D721Med (cell line): ENCODE measurements around the gene DNAJB7.

Experiments
- DNase-seq: peaks from one replicate; pipeline ENCODE4 v3.0.0; 2011; ENCODE audit warnings: low spot score; ENCODE audit not compliant: insufficient read length
- FAIRE-seq: peaks from 2 replicates; lab custom pipeline; 2011; peaks lifted over from hg19 to GRCh38; lab: Jason Lieb, UNC
- TF ChIP-seq, protein P1 (sequence below): IDR thresholded peaks from 2 replicates; pipeline ENCODE4 v1.5.1; 2012; ENCODE audit warnings: mild to moderate bottlenecking, control low read depth; ENCODE audit not compliant: insufficient read depth; ENCODE audit errors: missing control alignments

Gene DNAJB7

DNA sequence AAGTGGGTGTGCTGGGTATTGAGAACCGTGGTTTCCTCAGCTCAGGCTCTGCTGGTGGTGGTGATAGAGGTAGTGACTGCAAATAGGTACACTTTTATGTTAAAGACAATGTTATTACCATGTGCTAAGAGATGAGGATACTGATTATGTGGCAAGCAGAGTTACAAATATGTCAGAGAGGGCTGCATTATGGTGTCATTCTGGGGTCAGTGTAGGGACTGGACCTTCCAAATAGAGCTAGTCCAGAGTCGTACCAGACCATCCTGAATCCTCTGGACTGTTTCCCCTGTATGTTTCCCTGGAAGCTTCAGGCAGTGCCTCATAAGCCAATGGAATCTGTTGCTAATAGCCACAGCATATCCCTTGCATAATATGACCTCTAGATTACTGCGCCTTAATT lies at the start of gene DNAJB7:
Gene DNAJB7 (minus strand): TSS at position 101 of the 400 bp plus-strand sequence. CDS start 119 bp downstream, outside the sequence.
- FAIRE-seq (no peak), DNase-seq (no peak)
- TF ChIP-seq, protein P1, sequence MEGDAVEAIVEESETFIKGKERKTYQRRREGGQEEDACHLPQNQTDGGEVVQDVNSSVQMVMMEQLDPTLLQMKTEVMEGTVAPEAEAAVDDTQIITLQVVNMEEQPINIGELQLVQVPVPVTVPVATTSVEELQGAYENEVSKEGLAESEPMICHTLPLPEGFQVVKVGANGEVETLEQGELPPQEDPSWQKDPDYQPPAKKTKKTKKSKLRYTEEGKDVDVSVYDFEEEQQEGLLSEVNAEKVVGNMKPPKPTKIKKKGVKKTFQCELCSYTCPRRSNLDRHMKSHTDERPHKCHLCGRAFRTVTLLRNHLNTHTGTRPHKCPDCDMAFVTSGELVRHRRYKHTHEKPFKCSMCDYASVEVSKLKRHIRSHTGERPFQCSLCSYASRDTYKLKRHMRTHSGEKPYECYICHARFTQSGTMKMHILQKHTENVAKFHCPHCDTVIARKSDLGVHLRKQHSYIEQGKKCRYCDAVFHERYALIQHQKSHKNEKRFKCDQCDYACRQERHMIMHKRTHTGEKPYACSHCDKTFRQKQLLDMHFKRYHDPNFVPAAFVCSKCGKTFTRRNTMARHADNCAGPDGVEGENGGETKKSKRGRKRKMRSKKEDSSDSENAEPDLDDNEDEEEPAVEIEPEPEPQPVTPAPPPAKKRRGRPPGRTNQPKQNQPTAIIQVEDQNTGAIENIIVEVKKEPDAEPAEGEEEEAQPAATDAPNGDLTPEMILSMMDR, result no peak

DNA sequence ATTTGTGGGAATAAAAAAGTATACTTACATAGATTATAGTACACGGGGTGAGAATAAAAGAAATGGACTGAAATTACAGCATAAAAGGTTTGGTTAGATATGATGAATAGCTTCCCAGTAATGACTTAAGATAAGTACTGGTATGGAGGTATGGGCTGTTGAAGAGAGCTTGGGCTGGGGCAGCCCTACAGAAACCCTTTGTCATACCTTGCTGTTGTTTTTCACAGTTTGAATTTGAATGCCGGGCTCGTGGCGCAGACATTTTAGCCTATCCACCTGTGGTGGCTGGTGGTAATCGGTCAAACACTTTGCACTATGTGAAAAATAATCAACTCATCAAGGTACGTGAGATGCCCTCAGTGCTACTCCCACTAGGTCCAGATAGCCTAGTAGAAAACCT lies 47.0 kb upstream of the DNAJB7 start:
- TF ChIP-seq, protein P1, result no peak
- DNase-seq (no peak), FAIRE-seq (no peak)

DNA sequence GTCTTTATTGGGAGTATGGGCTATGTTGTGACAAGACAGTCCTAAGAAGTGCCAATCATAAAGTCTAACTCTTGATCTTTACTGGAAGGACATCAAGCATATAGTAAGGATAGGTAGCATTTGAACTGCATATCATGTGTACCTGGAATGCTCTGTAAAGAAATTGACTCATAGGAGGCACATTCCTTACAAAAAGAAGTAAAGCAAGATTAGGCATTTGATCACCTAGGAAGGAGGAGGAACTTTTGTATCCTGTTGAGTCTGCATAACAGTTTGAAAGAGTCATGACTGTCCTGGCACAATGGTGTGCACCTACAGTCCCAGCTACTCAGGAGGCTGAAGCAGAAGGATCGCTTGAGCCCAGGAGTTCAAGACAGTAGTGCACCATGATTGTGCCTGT lies 42.2 kb upstream of the DNAJB7 start:
- DNase-seq, result no peak
- TF ChIP-seq, protein P1, result no peak
- no peak for FAIRE-seq

DNA sequence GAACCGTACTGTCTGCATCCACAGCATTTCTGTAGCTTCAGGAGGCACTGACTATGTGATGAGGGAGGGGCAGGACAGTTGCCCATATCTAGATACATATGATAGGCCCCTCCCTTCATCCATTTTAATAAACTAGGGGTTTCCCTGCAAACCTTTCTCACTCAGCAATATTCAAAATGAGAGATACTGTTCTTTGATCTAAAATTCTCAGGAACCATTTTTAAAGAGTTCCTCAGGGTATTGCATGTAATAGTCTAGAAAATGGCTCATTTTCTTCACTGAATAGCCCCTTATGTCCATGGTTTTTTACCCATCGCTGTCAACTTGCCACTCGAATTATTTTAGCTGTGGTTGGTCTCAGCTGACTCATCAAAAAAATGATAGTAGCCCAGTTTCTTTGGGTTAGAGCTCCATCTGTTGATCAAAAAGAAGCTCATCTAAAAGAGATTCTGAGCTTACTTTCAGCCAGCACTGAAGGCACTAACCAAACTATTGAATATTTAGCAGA lies 37.0 kb upstream of the DNAJB7 start:
- TF ChIP-seq, protein P1, result peak; percentile 63
- FAIRE-seq, result no peak
- DNase-seq, result no peak

DNA sequence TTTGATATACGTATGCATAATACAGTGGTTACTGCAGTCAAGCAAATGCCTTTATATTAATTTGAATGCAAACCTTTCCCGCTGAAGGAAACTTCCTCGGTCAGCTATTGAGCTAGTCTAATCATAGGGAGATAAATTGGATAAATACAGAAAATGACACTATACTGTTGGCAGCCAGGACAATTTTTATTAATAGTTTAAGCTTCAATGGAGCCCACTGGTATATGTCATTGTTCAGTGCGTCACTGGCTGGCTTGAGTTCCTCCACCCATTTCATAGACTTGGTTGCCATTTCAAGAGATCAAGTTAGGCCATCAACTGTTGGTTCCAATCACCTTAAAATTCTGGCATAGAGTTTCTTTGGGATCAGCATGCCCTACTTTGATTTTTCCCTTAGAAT lies 32.5 kb upstream of the DNAJB7 start:
- TF ChIP-seq, protein P1, result no peak
- no peak for FAIRE-seq
- no peak for DNase-seq

DNA sequence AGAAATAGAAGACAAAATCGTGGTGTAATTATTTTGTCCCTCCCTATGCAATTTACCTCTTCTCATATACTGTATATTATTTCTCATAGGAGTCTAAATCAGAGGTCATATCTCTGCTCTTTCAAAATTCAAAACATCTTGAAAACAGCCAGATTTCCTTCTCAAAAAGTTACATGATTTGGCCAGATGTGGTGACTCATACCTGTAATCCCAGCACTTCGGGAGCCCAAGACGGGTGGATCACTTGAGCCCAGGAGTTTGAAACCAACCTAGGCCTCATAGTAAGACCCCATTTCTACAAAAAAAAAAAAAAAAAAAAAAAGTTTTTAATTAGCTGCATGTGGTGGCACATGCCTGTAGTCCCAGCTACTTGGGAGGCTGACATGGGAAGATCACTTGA lies 29.0 kb upstream of the DNAJB7 start:
- TF ChIP-seq, protein P1, result no peak
- DNase-seq, result no peak
- FAIRE-seq, result no peak

DNA sequence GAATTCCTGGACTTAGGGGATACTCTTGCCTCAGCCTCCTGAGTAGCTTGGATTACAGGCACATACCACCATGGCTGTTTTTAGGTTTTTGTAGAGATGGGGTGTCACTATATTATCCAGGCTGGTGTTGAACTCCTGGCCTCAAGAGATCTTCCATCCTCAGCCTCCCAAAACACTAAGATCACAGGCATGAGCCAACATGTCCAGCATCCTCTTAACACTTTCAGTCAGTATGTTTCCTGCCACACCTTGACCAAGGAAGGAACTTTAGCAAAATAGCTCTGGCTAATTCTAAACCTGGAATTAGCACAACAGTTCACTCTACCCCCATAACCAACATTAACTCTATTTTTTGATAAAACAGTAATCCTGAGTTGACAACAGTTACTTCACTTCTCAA lies 27.2 kb upstream of the DNAJB7 start:
- TF ChIP-seq, protein P1, result no peak
- FAIRE-seq, result no peak
- DNase-seq, result no peak
